Measurements from ENCODE around the gene PTAR1. TPM values are rescaled to one million over a fixed set of nuclear protein-coding genes. Genes with fewer than 3 reads are reported as not detected.
"Not testable (repeated sequence)": the region's sequence is repeated elsewhere in the genome, so short reads cannot be mapped to it uniquely, and the experiment has no call there.

PTAR1 gene
- total RNA-seq: 13.3 TPM

DNA sequence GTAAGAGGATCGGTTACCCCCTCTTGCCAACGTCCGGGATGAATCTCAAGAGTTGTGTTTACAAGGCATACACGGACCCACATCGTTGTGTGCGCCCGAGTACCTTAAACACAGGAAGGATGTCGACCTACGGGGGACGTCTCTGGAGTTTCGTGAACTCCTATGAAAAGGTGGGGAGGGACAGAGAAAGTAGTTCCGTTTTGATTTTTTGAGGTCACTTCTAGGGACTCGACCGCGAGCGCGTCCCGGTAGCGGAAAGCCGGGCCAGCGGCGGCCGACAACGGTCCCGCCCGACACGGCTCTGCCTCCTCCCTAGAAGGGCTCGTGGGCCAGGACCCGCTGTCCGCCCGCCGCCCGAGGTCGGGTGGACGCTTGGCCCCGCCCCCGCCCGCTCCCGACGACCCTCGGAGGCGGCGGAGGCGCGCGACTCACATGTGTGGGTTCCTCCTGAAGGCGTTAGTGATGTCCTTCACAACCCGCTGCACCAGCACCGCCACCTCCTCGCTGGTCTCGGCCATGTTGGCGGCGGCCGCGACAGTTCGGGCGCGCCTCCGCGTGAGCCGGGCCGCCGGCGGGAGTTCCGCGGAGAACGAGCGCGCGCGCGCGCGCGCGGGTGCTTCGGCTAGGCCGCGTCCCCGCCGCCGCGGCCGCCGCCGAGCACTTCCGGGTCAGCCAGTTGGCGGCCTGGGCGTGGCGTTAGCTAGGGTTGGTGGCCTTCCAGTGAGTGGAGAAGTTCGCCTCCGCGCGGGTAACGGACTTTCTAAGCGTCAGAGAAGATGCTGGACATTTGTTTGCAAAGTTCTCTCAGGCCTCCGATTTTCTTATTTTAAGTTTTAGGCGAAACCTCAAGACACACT is at the start of gene PTAR1:
PTAR1 (minus strand) TSS at position 591 of the 857 bp plus-strand sequence; CDS start at position 518, 73 bp downstream.
- H3K9me3 ChIP-seq: no peaks in the 10 kb centered on the region
- peaks cover 2 to 10% of the 10 kb centered on the region in 2 donors for H3K4me1 ChIP-seq
- H3K27ac ChIP-seq: peak within 1 kb of the TSS; percentile 97 to 98
- peak; percentile 50 to 94 for DNase-seq (ENCODE audit: low spot score in 2 of 2)
- peak within 1 kb of the TSS; percentile 92 to 97 for H3K4me3 ChIP-seq
- H3K36me3 ChIP-seq: no peaks in the 10 kb centered on the region
- no peak for TF ChIP-seq CTCF (IDR thresholded peaks at IDR 0.05)
- no peaks in the 10 kb centered on the region for H3K27me3 ChIP-seq
- intact Hi-C loops (cut with DNase I): loop anchor here (1.0 to 5.0 kb wide), 3 partner anchors 87 to 499 kb away; partner anchors contain the start of genes APBA1 and SMC5

DNA sequence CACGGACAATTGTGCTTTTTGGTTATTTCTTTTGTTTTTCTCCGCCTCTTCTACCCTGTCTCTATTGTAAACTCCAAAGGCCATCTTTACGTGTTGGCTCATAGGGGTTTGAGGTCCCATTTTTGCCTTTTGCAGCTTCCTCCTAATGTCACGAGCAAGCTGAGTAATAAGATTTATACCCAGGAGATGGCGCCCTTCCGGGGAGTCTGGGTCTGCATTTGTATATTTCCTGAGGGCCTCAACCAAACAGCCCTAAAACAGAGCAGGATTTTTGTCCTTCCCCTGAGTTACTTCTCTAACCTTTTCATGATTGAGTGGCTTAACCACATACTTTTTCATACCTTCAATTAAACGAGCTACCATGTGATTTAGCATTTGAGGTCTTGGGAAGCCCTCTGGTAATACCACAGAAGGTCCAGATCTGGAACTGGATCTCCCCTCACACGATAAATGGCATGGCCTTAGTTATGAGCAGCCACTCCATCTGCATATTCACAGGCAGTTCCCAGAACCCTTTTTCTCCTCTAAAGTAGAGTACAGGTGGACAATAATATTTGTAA is 49.6 kb upstream of the PTAR1 start:
- Histone ChIP-seq H3K27me3 (no peaks in the 10 kb centered on the region), H3K9me3 (no peaks in the 10 kb centered on the region), H3K27ac (no peak overlapping the region), H3K36me3 (no peaks in the 10 kb centered on the region), H3K4me3 (no peak overlapping the region), H3K4me1 (no peaks in the 10 kb centered on the region)
- intact Hi-C loops (cut with DNase I): no loop called here
- TF ChIP-seq CTCF (IDR thresholded peaks at IDR 0.05): no peak
- no peak for DNase-seq (ENCODE audit: low spot score in 2 of 2)

GRCh38 chr9:69806627-69807026 is 46.8 kb upstream of the PTAR1 start:
- DNase-seq (ENCODE audit: low spot score in 2 of 2): no peak
- H3K9me3 ChIP-seq: no peaks in the 10 kb centered on the region
- no peaks in the 10 kb centered on the region for H3K4me1 ChIP-seq
- H3K27me3 ChIP-seq: no peaks in the 10 kb centered on the region
- no peak overlapping the region for H3K27ac ChIP-seq
- TF ChIP-seq CTCF (IDR thresholded peaks at IDR 0.05): no peak
- intact Hi-C loops (cut with DNase I): no loop called here
- H3K36me3 ChIP-seq: no peaks in the 10 kb centered on the region
- H3K4me3 ChIP-seq: no peak overlapping the region

GRCh38 chr9:69805962-69806515 is 46.2 kb upstream of the PTAR1 start:
- no peak for TF ChIP-seq CTCF (IDR thresholded peaks at IDR 0.05)
- Histone ChIP-seq H3K4me1 (no peaks in the 10 kb centered on the region), H3K4me3 (no peak overlapping the region), H3K27ac (no peak overlapping the region), H3K27me3 (no peaks in the 10 kb centered on the region), H3K36me3 (no peaks in the 10 kb centered on the region), H3K9me3 (no peaks in the 10 kb centered on the region)
- DNase-seq (ENCODE audit: low spot score in 2 of 2): no peak
- intact Hi-C loops (cut with DNase I): no loop called here

DNA sequence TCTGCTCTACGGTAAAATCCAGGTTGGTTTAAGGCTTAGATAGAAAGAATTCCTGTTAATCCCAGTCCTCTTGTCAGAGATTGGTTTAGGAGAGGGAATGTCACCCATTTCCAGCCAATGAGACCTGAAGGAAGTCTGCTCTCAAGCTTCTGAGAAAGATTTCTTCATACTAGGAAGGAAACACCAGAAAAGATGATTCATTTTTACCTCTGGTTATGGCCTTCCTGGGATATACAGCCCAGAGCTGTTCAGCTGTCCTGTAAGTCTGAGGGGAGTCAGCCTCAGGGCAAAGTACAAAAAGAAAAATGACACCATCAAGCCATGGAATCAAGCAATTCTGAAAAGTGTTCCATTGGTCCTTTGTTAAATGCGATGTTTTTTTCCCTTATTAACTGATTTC is 42.2 kb upstream of the PTAR1 start:
- Histone ChIP-seq H3K27me3 (no peaks in the 10 kb centered on the region), H3K27ac (no peak overlapping the region), H3K4me1 (no peaks in the 10 kb centered on the region), H3K36me3 (no peaks in the 10 kb centered on the region), H3K4me3 (no peak overlapping the region), H3K9me3 (no peaks in the 10 kb centered on the region)
- intact Hi-C loops (cut with DNase I): no loop called here
- no peak for TF ChIP-seq CTCF (IDR thresholded peaks at IDR 0.05)
- no peak for DNase-seq (ENCODE audit: low spot score in 2 of 2)

DNA sequence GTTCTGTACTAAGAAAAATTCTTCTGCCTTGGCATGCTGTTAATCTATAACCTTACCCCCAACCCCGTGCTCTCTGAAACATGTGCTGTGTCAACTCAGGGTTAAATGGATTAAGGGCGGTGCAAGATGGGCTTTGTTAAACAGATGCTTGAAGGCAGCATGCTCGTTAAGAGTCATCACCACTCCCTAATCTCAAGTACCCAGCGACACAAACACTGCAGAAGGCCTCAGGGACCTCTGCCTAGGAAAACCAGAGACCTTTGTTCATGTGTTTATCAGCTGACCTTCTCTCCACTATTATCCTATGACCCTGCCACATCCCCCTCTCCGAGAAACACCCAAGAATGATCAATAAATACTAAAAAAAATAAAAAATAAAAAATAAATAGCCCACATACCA is 40.2 kb upstream of the PTAR1 start:
- H3K9me3 ChIP-seq; DNase-seq (ENCODE audit: low spot score in 2 of 2); intact Hi-C loops (cut with DNase I); H3K27ac ChIP-seq; H3K27me3 ChIP-seq; H3K36me3 ChIP-seq; H3K4me1 ChIP-seq; H3K4me3 ChIP-seq: not testable (repeated sequence)

- H3K4me1 ChIP-seq; DNase-seq (ENCODE audit: low spot score in 2 of 2); H3K36me3 ChIP-seq; H3K27me3 ChIP-seq; H3K4me3 ChIP-seq; intact Hi-C loops (cut with DNase I); H3K27ac ChIP-seq; H3K9me3 ChIP-seq: not testable (repeated sequence)
These were observed 39.7 kb upstream of the PTAR1 start for GRCh38 chr9:69799521-69799920.

Data from ascending aorta (tissue), 2 donors.